Measurements from ENCODE around the gene RNF182. TPM values are rescaled to one million over a fixed set of nuclear protein-coding genes. Genes with fewer than 3 reads are reported as not detected.

Gene RNF182
- total and polyA plus RNA-seq, 2 donors (not counting 3 experiments of a cell fraction or from before 2014, with no cell fraction given) = 0.43 to 0.93 TPM

DNA sequence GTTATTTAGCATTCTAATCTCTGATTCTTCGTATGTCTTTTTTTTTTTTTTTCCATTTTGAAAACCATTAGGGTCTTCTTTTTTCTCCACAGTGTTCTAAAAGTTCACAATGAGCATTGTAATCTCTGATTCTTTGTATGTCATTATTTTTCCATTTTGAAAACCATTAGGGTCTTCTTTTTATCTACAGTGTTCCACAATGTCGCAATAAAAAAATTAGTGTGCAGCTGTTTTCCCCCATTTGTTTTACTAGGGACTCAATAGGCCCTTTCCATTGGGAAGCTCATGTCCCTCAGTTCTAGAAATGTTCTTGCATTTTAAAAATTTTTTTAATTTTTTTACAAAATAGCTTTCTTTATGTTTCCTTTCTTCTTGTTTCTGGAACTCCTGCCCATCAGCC, 64.2 kb downstream of the RNF182 start:
- Histone ChIP-seq H3K4me2 (ENCODE audit: insufficient read depth, low read length) (no peak overlapping the region), H3K9me1 (replicated peaks; ENCODE audit: control insufficient read depth, extremely low read depth, insufficient read depth, low read length) (no peaks in the 10 kb centered on the region), H3K9me3 (replicated peaks; ENCODE audit: control insufficient read depth, insufficient read depth, low read length) (no peaks in the 10 kb centered on the region), H3K79me2 (ENCODE audit: control insufficient read depth, insufficient read depth, low read length) (no peaks in the 10 kb centered on the region), H2AFZ (ENCODE audit: low read depth, low read length) (no peak overlapping the region), H3K4me1 (ENCODE audit: control insufficient read depth, extremely low read depth, insufficient read depth, low read length) (no peaks in the 10 kb centered on the region), H3K36me3 (ENCODE audit: control insufficient read depth in 2 of 2, extremely low read depth in 1 of 2, insufficient read depth in 2 of 2, low read length in 2 of 2) (no peaks in the 10 kb centered on the region), H3K4me3 (replicated peaks in 1 of 3; ENCODE audit: insufficient read depth in 1 of 3, low read depth in 1 of 3, low read length in 3 of 3) (no peak overlapping the region), H3K9ac (replicated peaks; ENCODE audit: extremely low read depth, insufficient read depth, low read length) (no peak overlapping the region), H3K27ac (ENCODE audit: insufficient read depth, low read depth, low read length) (no peak overlapping the region), H3K27me3 (ENCODE audit: control insufficient read depth in 2 of 2, insufficient read depth in 2 of 2, low read length in 2 of 2) (no peaks in the 10 kb centered on the region), H4K20me1 (replicated peaks; ENCODE audit: control insufficient read depth, extremely low read depth, insufficient read depth, low read length) (no peaks in the 10 kb centered on the region)
- DNase-seq (ENCODE audit: low read depth, low spot score) (no peak), FAIRE-seq (no peak)
- ChIA-PET CTCF (no interaction called here), POLR2A (no interaction called here)
- dilution Hi-C loops (cut with MboI; ENCODE audit: extremely low pct_ligation_motif_present, low sequenced_read_pairs) (no loop called here), intact Hi-C loops (cut with micrococcal nuclease) (no loop called here)
- TF ChIP-seq, protein P1, sequence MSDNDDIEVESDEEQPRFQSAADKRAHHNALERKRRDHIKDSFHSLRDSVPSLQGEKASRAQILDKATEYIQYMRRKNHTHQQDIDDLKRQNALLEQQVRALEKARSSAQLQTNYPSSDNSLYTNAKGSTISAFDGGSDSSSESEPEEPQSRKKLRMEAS (IDR thresholded peaks at IDR 0.05; ENCODE audit: insufficient read depth, insufficient read length) = no peak
- no TSS peak for BruUV-seq (replicated peaks)

DNA sequence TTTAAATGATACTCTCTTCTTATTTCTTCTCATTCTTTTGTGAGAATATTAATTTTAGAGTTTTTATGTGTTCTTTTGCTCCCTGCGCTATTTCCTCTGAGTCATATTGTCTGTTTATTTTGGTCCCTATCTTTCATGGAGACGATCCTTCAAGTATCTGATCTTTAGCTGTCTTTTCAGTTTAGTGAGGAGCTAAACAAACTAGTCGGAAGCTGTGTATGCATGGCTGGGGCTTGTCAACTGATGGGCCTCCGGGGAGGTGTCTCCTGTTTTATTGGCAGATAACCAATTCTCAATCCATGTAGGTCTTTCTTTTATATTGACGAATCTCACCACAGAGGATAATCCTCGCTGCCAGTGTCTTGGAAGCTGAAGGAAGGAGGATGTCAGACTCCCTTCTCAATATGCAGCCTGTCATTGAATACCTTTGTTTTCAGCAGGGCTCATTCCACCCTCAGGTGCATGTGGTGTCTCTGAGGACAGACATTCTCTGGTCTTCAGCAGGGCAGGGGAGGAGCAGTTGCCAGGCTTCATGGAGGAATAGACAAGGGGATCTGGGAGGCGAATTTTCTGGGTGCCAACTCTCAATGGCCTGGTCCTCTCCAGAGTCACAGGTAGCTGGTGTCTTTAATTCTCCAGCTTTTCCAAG, 64.9 kb downstream of the RNF182 start:
- Histone ChIP-seq H3K9me3 (replicated peaks; ENCODE audit: control insufficient read depth, insufficient read depth, low read length) (no peaks in the 10 kb centered on the region), H3K79me2 (ENCODE audit: control insufficient read depth, insufficient read depth, low read length) (no peaks in the 10 kb centered on the region), H2AFZ (ENCODE audit: low read depth, low read length) (no peak overlapping the region), H3K9ac (replicated peaks; ENCODE audit: extremely low read depth, insufficient read depth, low read length) (no peak overlapping the region), H3K9me1 (replicated peaks; ENCODE audit: control insufficient read depth, extremely low read depth, insufficient read depth, low read length) (no peaks in the 10 kb centered on the region), H4K20me1 (replicated peaks; ENCODE audit: control insufficient read depth, extremely low read depth, insufficient read depth, low read length) (no peaks in the 10 kb centered on the region), H3K27me3 (ENCODE audit: control insufficient read depth in 2 of 2, insufficient read depth in 2 of 2, low read length in 2 of 2) (no peaks in the 10 kb centered on the region), H3K27ac (ENCODE audit: insufficient read depth, low read depth, low read length) (no peak overlapping the region), H3K4me1 (ENCODE audit: control insufficient read depth, extremely low read depth, insufficient read depth, low read length) (no peaks in the 10 kb centered on the region), H3K4me2 (ENCODE audit: insufficient read depth, low read length) (no peak overlapping the region), H3K4me3 (replicated peaks in 1 of 3; ENCODE audit: insufficient read depth in 1 of 3, low read depth in 1 of 3, low read length in 3 of 3) (no peak overlapping the region), H3K36me3 (ENCODE audit: control insufficient read depth in 2 of 2, extremely low read depth in 1 of 2, insufficient read depth in 2 of 2, low read length in 2 of 2) (no peaks in the 10 kb centered on the region)
- ChIA-PET CTCF (interaction anchor here (1.3 kb wide), 1 partner anchor 57 kb away, joined by 3 read pairs; no protein-coding TSS in a partner anchor), POLR2A (no interaction called here)
- FAIRE-seq = no peak
- DNase-seq (ENCODE audit: low read depth, low spot score) = no peak
- TF ChIP-seq FOS (IDR thresholded peaks at IDR 0.05; ENCODE audit: borderline replicate concordance, insufficient read depth, low read length) = no peak
- TF ChIP-seq MYC (IDR thresholded peaks at IDR 0.05; ENCODE audit: low read depth, low read length) = no peak
- dilution Hi-C loops (cut with MboI; ENCODE audit: extremely low pct_ligation_motif_present, low sequenced_read_pairs) = no loop called here
- intact Hi-C loops (cut with micrococcal nuclease) = no loop called here
- no TSS peak for BruUV-seq (replicated peaks)

All from endothelial cell of umbilical vein (primary cell).